ENCODE data around the gene ZKSCAN4. TPM values are rescaled to one million over a fixed set of nuclear protein-coding genes. Genes with fewer than 3 reads are reported as not detected.

Gene ZKSCAN4
- polyA plus RNA-seq (2013, experiment 1 of 2; ENCODE audit: insufficient read length), result 4.5 TPM
- 4.6 TPM for polyA plus RNA-seq (2013, experiment 2 of 2; ENCODE audit: insufficient read length)

DNA sequence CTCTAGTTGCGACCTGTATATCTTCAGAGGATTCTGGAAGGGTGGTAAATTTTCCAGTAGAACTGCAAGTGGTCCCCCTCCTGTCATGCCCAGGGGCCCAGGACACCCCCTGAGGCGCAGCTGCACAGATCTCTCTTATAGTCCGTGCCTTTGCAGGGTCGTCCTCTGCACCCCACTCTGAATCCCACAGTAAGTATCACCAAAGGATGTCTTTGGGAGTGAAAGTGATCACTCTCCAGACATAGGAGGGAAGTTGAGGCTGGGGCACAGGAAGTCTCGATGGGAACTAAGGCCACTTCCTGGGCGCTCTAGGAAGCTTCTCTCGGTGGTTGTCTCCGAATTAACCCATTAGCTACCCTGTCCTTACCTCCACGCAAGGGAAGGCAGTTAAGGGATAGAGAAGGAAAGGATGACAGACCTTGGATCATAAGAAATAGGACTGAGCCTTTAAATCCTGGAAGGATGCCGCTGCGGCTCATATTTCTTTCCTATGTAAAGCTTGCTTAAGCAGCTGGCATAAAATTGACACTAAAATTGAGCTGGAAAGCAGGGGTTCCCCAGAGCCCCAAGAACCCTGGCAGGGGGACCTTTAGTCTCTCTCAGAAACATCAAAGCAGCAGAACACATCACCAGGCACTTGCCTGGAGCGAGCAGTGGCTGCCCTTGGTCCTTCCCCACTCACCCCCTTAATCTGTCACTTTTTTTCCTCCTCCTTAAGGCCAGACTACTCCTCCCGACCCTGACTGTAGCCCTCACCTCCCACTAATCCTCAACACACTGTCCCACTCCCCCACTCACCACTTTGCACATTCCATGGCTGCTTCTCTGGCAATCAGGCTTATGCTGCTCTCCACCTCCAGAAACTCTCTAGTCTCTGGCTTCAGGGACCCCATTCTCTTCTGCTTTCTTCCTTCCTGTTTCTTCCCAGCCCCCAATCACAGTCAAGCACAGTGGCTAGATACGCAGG is at the start of gene ZKSCAN4:
Gene ZKSCAN4, minus strand, starts transcription at position 261 of the 967 bp plus-strand sequence. CDS start 289 bp downstream, outside the sequence.
- peak; percentile 91 for DNase-seq

DNA sequence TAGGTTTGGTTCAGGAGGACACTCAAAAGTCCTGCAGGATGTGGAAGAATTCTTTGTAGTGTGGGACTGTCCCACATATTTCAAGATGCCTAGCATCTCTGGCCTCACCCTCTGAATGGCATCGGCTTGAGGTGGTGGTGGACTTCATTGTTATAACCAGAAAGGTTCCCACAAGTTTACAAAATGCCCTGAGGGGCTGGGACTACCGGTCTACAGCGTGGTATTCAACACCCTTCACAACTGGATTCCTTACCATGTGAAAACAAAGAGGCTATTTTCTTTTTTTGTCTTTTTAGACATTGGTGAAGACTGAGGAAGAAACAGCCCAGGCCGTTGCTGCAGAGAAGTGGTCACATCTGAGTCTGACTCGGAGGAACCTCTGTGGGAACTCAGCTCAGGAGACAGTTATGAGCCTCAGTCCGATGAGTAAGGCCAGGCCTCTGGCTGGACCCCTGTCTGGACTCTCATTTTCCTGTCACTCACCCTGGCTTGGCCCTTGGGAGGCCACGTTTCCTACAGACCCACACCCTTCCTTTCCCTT is 44.5 kb upstream of the ZKSCAN4 start:
- DNase-seq, result no peak

DNA sequence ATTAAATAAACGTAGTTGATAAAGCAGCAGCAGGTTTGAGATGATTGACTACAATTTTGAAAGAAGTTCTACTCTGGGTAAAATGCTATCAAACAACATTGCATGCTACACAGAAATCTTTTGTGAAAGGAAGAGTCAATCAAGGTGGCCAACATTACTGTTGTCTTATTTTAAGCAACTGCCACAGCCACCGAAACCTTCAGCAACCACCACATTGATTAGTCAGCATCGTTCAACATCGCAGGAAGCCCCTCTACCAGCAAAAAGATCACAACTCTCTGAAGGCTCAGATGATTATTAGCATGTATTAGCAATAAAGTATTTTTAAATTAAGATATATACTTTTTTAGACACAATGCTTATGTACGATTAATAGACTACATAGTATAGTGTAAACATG is 43.3 kb upstream of the ZKSCAN4 start:
- DNase-seq, result no peak

DNA sequence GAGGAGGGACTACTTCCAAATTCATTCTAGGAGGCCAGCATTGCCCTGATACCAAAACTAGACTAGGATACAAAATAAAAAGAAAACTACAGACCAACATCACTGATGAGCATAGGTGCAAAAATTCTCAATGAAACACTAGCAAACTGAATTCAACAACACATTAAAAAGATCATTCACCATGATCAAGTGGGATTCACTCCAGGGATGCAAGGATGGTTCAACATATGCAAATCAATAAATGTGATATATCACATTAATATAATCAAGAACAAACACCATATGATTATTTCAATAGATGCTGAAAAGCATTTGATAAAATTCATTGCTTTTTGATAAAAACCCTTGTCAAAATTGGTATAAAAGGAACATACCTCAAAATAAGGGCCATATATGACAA is 39.5 kb upstream of the ZKSCAN4 start:
- DNase-seq, result no peak

DNA sequence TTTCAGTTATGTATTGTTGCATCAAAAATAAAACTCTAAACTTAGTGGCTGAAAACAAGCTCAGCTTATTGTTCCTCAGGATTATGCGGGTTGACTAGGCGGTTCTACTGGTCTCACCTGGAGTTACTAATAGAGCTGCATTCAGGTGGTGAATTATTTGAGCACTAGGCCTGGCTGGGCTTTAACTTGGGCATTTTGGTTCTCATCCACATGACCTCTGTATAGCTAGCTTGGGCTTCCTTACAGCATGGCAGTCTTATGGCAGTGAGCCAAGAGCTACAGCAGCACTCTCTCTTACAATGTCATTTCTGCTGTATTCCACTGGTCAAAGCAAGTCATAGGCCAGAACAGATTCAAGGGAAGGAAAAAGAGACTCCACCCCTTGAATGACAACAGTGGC is 30.9 kb upstream of the ZKSCAN4 start:
- DNase-seq, result no peak

DNA sequence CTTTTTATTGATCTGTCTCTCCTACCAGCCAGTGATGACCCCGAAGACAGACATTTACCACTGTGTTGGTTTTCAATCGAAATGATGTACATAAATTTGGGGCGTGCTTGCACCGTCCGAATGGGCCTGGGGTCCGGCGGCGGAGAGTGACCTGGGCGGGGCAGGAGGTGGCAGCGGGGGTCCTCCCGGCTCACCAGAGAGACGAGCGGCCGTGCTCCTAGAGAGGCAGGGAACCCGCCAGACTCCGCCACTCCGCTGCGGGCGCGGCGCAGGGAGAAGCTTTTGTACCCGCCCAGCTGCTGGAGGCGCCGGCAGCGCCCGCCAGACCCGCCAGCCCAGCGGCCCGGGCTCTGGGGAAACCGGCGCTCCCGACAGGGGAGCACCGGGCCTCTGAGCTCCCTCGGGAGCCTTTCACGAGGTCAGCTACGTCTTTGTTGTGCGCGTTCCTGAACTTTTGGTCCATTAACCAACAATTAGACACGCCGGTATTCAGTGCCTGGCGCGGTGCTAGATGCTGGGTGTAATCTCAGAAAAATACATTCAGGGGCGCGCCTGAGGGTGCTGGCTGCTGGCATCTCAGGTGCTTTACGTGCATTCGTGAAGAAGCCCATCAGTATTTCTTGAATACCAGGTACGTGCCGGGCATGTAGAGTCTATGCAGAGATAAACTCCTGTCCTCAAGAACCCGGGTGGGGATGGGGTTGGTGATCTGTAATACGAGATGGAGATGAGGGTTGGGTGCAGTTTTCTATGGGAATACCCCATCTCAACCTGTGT is 29.4 kb upstream of the ZKSCAN4 start, which contains the start of gene PGBD1:
Gene PGBD1, plus strand, starts transcription at position 285 of the 777 bp plus-strand sequence. CDS start 2,242 bp downstream, outside the sequence.
- peak; percentile 81 for DNase-seq

DNA sequence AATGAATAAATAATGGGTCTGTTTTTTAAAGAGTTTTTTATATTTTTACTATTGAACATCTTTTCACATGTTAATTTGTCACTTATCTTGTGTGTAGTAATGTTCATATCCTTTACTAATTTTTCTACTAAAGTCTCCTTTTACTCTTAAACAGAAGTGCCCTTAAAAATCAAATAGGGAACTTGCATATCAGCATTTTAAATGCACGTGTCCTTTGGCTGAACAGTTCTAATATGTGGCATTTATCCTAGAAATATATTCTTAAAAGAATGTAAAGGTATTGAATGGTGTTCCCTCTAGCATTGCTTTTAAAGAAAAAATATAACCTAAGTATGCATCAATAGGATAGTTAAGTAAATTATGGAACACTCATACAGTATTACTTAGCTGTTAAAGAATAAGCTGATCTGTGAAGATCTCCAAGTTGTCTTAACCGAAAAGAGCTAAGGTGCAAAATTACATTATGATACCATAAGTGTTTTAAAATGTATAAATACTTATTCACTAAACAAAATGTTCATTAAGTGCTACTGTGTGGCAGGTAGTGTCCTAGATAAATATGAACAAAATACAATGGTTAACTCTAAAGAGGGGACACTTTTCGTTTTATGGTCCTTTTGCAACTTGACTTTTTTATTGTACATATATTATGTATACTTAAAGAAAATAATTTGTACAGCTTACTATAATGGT is 28.7 kb upstream of the ZKSCAN4 start:
- DNase-seq, result no peak

DNA sequence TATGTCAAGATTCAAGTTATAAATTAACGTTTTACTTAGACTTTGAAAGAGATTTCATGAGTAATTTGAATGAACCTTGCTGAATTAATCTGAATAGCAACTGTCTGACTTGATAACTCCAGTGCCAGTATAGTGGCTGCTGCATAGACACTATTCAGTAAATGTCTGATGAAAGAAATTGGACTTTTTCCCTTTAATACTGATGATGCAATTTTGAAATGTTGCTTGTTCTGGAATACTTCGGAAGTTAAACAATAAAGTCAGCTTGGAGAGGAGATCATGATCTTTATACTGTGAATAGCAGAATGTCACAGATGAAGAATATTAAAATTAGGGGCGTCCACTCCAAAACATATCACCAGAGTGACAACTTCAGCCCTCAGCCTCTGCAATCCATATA is 25.7 kb upstream of the ZKSCAN4 start:
- DNase-seq, result no peak

DNA sequence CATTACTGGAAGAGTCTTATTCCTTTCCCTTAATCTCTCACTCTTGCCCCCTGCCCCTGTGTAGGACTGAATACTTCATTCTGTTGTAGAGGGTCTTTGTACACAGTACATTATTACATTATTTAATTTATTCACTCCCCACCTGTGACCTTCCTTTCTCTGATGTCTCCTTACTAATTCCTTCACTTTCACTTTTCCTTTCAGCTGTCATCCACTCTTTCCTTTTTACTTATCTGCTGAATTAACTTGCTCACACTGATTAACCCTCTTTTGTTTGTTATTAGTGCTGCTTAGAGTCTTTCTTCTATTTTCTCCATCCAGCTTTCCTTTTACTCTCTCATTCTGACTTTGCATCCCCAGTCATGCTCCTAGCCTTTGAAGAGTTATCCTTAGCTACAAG is 22.8 kb upstream of the ZKSCAN4 start:
- DNase-seq, result no peak

DNA sequence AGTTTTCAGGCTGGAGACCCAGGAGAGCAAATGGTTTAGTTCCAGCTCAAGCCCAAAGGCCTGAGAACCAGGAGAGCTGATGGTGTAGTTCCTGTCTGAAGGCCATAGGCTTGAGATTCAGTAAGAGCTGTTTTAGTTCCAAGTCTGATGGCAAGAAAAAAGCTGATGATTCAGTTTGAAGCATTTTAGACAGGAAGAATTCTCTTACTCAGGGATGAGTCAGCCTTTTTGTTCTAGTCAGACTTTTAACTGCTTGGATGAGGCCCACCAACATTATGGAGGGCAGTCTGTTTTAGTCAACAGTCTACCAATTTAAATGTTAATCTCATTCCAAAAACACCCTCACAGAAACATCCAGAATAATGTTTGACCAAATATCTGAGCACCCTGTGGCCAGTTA is 17.4 kb upstream of the ZKSCAN4 start:
- peak; percentile 84 for DNase-seq

DNA sequence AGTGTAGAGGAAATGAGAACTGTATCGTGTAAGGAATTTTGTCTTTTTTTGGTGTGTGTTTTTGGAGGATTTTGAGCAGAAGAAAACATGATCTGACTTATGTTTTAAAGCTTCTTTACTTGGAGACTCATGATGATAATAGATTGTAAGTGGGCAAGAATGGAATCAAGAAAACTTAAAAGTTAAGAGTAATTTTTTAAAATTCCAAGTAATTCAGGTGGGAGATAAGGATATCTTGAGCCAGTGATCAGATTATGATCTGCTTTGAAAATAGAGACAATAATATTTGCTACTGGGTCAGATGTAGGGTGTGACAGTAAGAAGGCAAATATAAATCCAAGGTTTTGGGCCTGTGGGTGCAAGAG is 15.6 kb upstream of the ZKSCAN4 start:
- no peak for DNase-seq

DNA sequence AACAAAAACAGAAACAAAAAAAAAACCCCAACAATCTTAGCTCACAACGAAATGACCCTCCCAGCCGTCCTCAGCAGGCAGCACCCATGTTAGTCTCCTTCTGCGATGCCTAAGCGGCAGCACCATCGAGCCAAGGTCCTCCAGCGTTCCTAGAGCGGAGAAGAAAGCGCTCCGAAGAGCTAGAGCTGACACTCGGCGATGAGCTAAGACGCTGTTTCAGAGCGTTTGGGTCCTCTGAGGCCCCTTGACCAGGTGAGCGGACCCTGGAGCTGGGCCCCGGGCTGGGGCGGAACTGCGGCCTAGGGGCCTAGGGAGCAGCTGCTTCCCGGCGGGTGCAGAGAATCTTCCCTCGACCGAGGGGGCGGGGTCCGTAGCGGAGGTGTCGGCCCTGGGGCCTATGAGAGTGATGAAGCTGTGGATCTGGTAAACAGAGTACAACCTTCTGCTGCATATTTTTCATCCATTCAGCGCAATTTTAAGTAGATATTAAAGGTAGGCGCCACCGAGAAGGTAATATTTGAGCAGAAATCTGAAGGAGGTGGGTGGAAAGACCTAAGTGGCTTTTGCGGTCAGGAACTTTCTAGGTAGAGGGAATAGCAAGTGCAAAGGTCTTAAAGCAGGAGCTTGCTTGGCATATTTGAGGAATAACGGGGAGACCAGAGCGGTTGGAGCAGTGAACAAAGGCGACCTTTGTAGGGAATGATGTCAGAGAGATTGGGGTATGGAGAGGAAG is 15.1 kb upstream of the ZKSCAN4 start, which contains the start of gene ZSCAN26:
Gene ZSCAN26, plus strand, starts transcription at position 182 of the 733 bp plus-strand sequence. CDS start 4,777 bp downstream, outside the sequence.
- peak; percentile 89 for DNase-seq

DNA sequence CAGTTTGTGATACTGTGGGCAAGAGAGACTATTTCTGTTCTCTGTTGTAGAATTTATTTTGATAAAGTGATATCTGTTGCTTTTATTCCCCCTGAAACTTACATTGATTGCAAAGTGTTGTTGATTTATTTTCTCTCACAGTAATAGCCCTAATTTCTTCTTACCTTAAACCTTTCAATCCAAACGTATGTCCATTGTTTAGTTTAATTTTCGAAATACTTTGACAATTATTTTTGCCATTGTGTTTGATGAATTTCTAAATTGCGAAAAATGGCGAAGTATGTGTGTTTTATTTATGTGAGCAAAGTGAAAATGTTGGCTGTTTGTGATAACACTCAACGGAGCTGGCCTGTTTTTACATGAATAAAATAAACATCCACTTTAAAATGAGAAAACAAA is 14.5 kb upstream of the ZKSCAN4 start:
- no peak for DNase-seq

DNA sequence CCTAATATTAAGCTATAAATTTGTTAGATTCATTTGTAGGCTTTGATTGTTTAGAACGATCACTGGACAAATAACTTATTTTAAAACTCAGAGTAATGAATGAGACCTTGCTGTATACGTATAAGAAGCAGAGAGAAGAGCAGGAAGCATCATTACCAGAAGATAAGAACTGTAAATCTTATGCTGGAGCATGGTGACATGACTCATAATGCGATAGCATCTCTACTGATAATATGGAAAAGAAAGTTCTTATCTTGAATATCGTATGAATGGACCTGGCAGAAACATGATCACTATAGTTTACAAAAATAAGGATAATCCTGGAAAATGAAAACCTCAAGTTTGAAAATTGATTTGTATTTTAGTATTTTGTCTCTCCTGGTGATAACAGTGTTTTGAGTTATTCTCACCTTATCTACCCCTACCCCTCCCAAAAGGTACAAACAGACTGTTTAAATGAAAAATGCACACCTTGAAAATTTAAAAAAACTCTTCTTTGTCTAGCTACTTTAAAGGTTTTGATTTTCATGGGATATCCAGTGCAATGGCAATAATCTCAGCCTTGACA is 12.8 kb upstream of the ZKSCAN4 start:
- DNase-seq, result no peak

DNA sequence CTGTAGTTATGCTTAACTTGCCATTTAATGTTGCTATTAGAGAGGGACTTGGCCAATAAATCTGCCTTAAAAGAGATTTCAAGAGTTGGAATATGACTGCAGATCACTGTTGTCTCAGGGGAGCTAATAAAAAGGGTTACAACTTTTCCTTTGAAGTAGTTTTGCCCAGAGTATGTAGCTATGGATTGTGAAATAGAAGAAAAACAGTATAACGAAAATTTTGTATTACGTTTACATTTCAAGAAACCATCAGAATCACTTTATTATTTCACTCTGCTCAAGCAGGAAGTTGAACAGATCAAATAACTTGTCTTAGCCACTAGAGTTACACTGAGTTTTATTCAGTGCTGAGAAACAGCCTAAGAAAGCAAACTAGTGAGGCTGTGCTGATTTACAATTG is 11.9 kb upstream of the ZKSCAN4 start:
- no peak for DNase-seq

DNA sequence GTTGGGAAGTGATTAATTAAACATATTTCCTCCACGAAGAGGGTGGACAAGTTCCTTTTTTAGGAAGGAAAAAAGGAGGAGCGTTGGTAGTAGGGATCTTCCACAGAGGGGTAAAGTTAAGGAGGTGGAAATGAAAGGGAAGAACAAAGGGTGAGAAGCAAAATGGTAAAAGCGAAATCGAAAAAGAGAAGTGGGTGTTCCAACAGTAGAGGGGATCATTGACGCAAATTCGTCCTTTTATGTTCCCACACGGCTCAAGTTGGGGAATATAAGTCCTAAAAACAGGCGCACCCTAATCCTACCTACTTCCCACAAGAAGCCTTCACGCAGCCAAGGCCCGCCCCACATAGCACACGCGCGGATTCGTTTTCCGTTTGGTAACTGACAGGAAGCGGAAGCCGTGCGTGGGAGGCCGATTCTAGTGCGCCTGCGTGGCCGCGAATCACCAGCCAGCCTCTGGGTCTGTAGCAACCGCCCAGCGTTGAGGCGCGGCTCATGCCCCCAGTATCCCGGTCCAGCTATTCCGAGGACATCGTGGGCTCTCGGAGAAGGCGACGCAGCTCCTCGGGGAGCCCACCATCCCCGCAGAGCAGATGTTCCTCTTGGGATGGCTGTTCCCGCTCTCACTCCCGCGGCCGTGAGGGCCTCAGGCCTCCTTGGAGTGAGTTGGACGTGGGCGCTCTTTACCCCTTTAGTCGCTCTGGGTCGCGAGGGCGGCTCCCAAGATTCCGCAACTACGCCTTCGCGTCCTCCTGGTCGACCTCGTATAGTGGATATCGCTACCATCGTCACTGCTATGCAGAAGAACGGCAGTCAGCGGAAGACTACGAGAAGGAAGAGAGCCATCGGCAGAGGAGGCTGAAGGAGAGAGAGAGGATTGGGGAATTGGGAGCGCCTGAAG is 7.1 kb upstream of the ZKSCAN4 start, which contains the start of gene NKAPL:
Gene NKAPL, plus strand, starts transcription at position 421 of the 901 bp plus-strand sequence. Its CDS starts 75 bp downstream, at position 496.
- peak; percentile 73 for DNase-seq

DNA sequence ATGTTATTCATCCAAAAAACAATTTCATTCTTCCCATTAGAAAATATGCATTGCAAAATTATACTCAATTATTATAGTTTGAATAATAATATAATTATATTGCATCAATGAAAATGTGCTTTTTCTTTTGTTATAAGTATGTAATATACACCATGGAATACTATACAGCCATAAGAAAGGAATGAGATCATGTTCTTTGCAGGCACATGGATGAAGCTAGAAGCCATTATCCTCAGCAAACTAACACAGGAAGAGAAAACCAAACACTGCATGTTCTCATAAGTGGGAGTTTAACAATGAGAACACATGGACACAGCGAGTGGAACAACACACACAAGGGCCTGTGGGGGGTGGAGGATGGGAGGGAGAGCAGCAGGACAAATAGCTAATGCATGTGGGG is 5.0 kb upstream of the ZKSCAN4 start:
- no peak for DNase-seq

DNA sequence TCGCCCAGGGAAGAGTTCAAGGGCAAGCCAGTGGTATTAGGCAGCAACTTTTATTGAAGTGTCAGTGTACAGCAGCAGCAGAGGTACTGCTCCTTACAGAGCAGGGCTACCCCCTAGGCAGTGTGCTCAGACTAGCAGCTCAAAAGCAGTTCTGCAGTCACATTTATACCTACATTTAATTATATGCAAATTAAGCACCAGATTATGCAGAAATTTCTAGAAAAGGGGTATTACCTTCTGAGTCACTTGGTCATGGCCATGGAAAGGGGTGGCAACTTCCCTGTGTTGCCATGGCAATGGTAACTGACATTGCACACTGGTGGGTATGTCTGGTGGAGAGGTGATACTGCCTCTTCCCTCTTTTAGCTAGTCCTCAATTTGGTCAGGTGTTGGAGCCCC is 2.1 kb upstream of the ZKSCAN4 start:
- DNase-seq, result no peak

DNA sequence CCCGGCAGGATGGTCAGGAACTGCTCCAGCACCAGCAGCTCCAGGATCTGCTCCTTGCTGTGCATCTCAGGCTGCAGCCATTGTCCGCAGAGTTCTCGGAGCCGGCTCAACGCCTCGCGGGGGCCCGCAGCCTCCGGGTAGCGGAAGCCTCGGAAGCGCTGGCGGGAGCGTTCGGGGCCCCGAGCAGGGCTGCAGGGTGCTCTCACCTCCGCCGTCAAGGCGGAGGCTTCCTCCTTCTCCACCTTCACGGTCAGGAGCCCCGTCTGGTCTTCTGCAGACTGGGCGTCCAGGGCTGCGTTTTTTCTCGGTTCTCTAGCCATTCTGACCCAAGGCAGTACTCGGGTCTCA is 434 bp downstream of the ZKSCAN4 start:
- no peak for DNase-seq

DNA sequence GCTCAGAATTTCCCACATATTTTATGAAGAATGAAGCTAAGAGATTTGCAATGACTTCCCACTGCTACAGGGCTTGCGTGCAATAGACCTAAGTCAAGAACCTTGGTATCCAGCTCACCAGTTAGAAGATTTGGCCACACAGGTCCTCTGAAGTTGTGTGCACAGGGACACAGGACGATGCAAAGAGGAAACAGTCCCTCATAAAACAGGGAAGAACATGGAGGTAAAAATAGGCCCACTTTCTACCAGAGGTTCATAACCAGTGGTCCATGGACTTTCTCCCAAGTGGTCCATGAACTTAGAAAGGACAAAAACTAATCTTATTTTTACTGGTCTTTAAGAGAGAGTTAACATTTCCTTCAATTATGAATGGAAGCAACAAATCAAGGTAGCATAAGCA is 1.3 kb downstream of the ZKSCAN4 start:
- DNase-seq, result no peak

Measured in fibroblast of skin of abdomen (primary cell).